ENCODE measurements around the gene CLOCK. TPM values are rescaled to one million over a fixed set of nuclear protein-coding genes. Genes with fewer than 3 reads are reported as not detected.

CLOCK gene
- total RNA-seq, 1 donor from 2014 or later, result 35.9 TPM

GRCh38 chr4:55431710-55432336, 114.9 kb downstream of the CLOCK start:
- Mint-ChIP-seq H3K27me3 (ENCODE audit: insufficient read depth, low read depth) (no peaks in the 10 kb centered on the region), H3K27ac (no peak overlapping the region), H3K36me3 (peaks cover 10% of the 10 kb centered on the region), H3K9me3 (no peaks in the 10 kb centered on the region), H3K4me3 (no peak overlapping the region), H3K4me1 (no peaks in the 10 kb centered on the region)
- TF ChIP-seq CTCF (IDR thresholded peaks at IDR 0.05), result no peak
- no peak for TF ChIP-seq EZH2phosphoT487 (IDR thresholded peaks at IDR 0.05)
- no peak for TF ChIP-seq EZH2 (IDR thresholded peaks at IDR 0.05)
- Histone ChIP-seq H3K4me1 (no peaks in the 10 kb centered on the region), H2AFZ (replicated peaks) (no peak overlapping the region), H3K79me2 (ENCODE audit: low read depth) (peaks cover under 1% of the 10 kb centered on the region), H3K36me3 (peaks cover 23% of the 10 kb centered on the region), H3F3A (ENCODE audit: low read depth) (peaks cover 39% of the 10 kb centered on the region), H3K4me2 (no peak overlapping the region), H3K9ac (no peak overlapping the region), H3K27me3 (no peaks in the 10 kb centered on the region), H3K4me3 (no peak overlapping the region), H3K27ac (peak overlapping the region; percentile 17), H3K9me3 (ENCODE audit: low read depth) (no peaks in the 10 kb centered on the region), H4K20me1 (ENCODE audit: low read depth) (peaks cover 6% of the 10 kb centered on the region)
- DNase-seq (ENCODE audit: low spot score), result no peak

GRCh38 chr4:55424791-55425190, 121.9 kb downstream of the CLOCK start:
- Mint-ChIP-seq H3K36me3 (peaks cover 40% of the 10 kb centered on the region), H3K9me3 (no peaks in the 10 kb centered on the region), H3K27me3 (ENCODE audit: insufficient read depth, low read depth) (no peaks in the 10 kb centered on the region)

GRCh38 chr4:55416176-55416575, 130.5 kb downstream of the CLOCK start:
- no peak for DNase-seq (ENCODE audit: low spot score)
- Histone ChIP-seq H3K9ac (no peak overlapping the region), H3F3A (ENCODE audit: low read depth) (no peaks in the 10 kb centered on the region), H3K27ac (no peak overlapping the region), H4K20me1 (ENCODE audit: low read depth) (peaks cover 20% of the 10 kb centered on the region), H3K4me1 (no peaks in the 10 kb centered on the region), H3K4me2 (no peak overlapping the region), H2AFZ (replicated peaks) (no peak overlapping the region), H3K9me3 (ENCODE audit: low read depth) (no peaks in the 10 kb centered on the region), H3K36me3 (no peaks in the 10 kb centered on the region), H3K4me3 (no peak overlapping the region), H3K27me3 (no peaks in the 10 kb centered on the region), H3K79me2 (ENCODE audit: low read depth) (peaks cover 58% of the 10 kb centered on the region)
- no peaks in the 10 kb centered on the region for H3K9me3 Mint-ChIP-seq
- TF ChIP-seq CTCF (IDR thresholded peaks at IDR 0.05), result no peak
- TF ChIP-seq EZH2 (IDR thresholded peaks at IDR 0.05), result no peak
- no peak for TF ChIP-seq EZH2phosphoT487 (IDR thresholded peaks at IDR 0.05)
- H3K4me1 Mint-ChIP-seq, result no peaks in the 10 kb centered on the region
- no peaks in the 10 kb centered on the region for H3K27me3 Mint-ChIP-seq (ENCODE audit: insufficient read depth, low read depth)
- H3K36me3 Mint-ChIP-seq, result peaks cover 12% of the 10 kb centered on the region
- no peak overlapping the region for H3K27ac Mint-ChIP-seq
- H3K4me3 Mint-ChIP-seq, result no peak overlapping the region

More at GRCh38 chr4:55424791-55425190, 121.9 kb downstream of the CLOCK start:
- Mint-ChIP-seq H3K27ac (no peak overlapping the region), H3K4me3 (no peak overlapping the region), H3K4me1 (peaks cover 13% of the 10 kb centered on the region)
- Histone ChIP-seq H3K9ac (no peak overlapping the region), H2AFZ (replicated peaks) (no peak overlapping the region), H3F3A (ENCODE audit: low read depth) (peaks cover 17% of the 10 kb centered on the region), H3K4me2 (no peak overlapping the region), H3K79me2 (ENCODE audit: low read depth) (peaks cover 8% of the 10 kb centered on the region), H3K36me3 (peaks cover 24% of the 10 kb centered on the region), H3K4me3 (no peak overlapping the region), H4K20me1 (ENCODE audit: low read depth) (peaks cover 11% of the 10 kb centered on the region), H3K27ac (no peak overlapping the region), H3K9me3 (ENCODE audit: low read depth) (no peaks in the 10 kb centered on the region), H3K4me1 (no peaks in the 10 kb centered on the region), H3K27me3 (no peaks in the 10 kb centered on the region)
- TF ChIP-seq CTCF (IDR thresholded peaks at IDR 0.05), result no peak
- no peak for TF ChIP-seq EZH2phosphoT487 (IDR thresholded peaks at IDR 0.05)
- TF ChIP-seq EZH2 (IDR thresholded peaks at IDR 0.05), result no peak
- no peak for DNase-seq (ENCODE audit: low spot score)

All from neural progenitor cell (in vitro differentiated cells).